Measurements from ENCODE around the gene ZNF716. TPM values are rescaled to one million over a fixed set of nuclear protein-coding genes. Genes with fewer than 3 reads are reported as not detected.
"Not testable (repeated sequence)": the region's sequence is repeated elsewhere in the genome, so short reads cannot be mapped to it uniquely, and the experiment has no call there.

Gene ZNF716
- total RNA-seq, 1 experiment from 2014 or later = not detected

GRCh38 chr7:57437581-57437980, 12.4 kb upstream of the ZNF716 start:
- intact Hi-C loops (cut with micrococcal nuclease; ENCODE audit: unreplicated experiment) = no loop called here
- 0 out of 2 replicates have a peak, but pooled peaks cover 14% of the 10 kb centered on the region for H3K9me3 ChIP-seq

GRCh38 chr7:57438244-57438643, 11.7 kb upstream of the ZNF716 start:
- no peaks in the 10 kb centered on the region for H3K27me3 Mint-ChIP-seq (ENCODE audit: insufficient read depth, unreplicated experiment)
- peaks cover 24% of the 10 kb centered on the region for H3K9me3 Mint-ChIP-seq (ENCODE audit: unreplicated experiment)
- intact Hi-C loops (cut with micrococcal nuclease; ENCODE audit: unreplicated experiment) = no loop called here
- BruUV-seq (replicated peaks) = no TSS peak
- TF ChIP-seq CTCF (IDR thresholded peaks at IDR 0.05; ENCODE audit: insufficient read depth in 1 of 2, low read depth in 1 of 2, low read length in 1 of 2, severe bottlenecking in 1 of 2, unreplicated experiment in 1 of 2) = no peak
- Histone ChIP-seq H3K9me3 (0 out of 2 replicates have a peak, but pooled peaks cover 12% of the 10 kb centered on the region), H3K27me3 (replicated peaks; ENCODE audit: control insufficient read depth, insufficient read depth, low read length) (no peaks in the 10 kb centered on the region), H3K4me1 (no peaks in the 10 kb centered on the region), H3K4me3 (ENCODE audit: low read depth, low read length) (no peak overlapping the region), H3K36me3 (ENCODE audit: control insufficient read depth, insufficient read depth, low read length) (no peaks in the 10 kb centered on the region)
- H3K36me3 Mint-ChIP-seq (ENCODE audit: insufficient read depth, unreplicated experiment) = no peaks in the 10 kb centered on the region
- H3K4me1 Mint-ChIP-seq (ENCODE audit: low read depth, unreplicated experiment) = no peaks in the 10 kb centered on the region
- ChIA-PET POLR2A (no interaction called here), CTCF (no interaction called here)
- H3K4me3 Mint-ChIP-seq (ENCODE audit: unreplicated experiment) = no peak overlapping the region
- no peak for DNase-seq
- H3K27ac Mint-ChIP-seq (ENCODE audit: unreplicated experiment) = no peak overlapping the region

More at GRCh38 chr7:57437581-57437980, 12.4 kb upstream of the ZNF716 start:
- TF ChIP-seq CTCF (IDR thresholded peaks at IDR 0.05; ENCODE audit: insufficient read depth in 1 of 2, low read depth in 1 of 2, low read length in 1 of 2, severe bottlenecking in 1 of 2, unreplicated experiment in 1 of 2) = no peak
- Mint-ChIP-seq H3K27ac (ENCODE audit: unreplicated experiment) (no peak overlapping the region), H3K27me3 (ENCODE audit: insufficient read depth, unreplicated experiment) (no peaks in the 10 kb centered on the region), H3K36me3 (ENCODE audit: insufficient read depth, unreplicated experiment) (no peaks in the 10 kb centered on the region), H3K9me3 (ENCODE audit: unreplicated experiment) (peaks cover 24% of the 10 kb centered on the region), H3K4me3 (ENCODE audit: unreplicated experiment) (no peak overlapping the region), H3K4me1 (ENCODE audit: low read depth, unreplicated experiment) (no peaks in the 10 kb centered on the region)
- Histone ChIP-seq H3K36me3 (ENCODE audit: control insufficient read depth, insufficient read depth, low read length) (no peaks in the 10 kb centered on the region), H3K27me3 (replicated peaks; ENCODE audit: control insufficient read depth, insufficient read depth, low read length) (no peaks in the 10 kb centered on the region), H3K4me1 (no peaks in the 10 kb centered on the region), H3K4me3 (ENCODE audit: low read depth, low read length) (no peak overlapping the region)
- no TSS peak for BruUV-seq (replicated peaks)
- POLR2A ChIA-PET = no interaction called here
- CTCF ChIA-PET = no interaction called here
- no peak for DNase-seq

- H3K27me3 ChIP-seq (replicated peaks; ENCODE audit: control insufficient read depth, insufficient read depth, low read length) = no peaks in the 10 kb centered on the region
- ChIA-PET CTCF (no interaction called here), POLR2A (no interaction called here)
- TF ChIP-seq CTCF (IDR thresholded peaks at IDR 0.05; ENCODE audit: insufficient read depth in 1 of 2, low read depth in 1 of 2, low read length in 1 of 2, severe bottlenecking in 1 of 2, unreplicated experiment in 1 of 2) = no peak
- no peaks in the 10 kb centered on the region for H3K36me3 ChIP-seq (ENCODE audit: control insufficient read depth, insufficient read depth, low read length)
- H3K4me1 ChIP-seq = no peaks in the 10 kb centered on the region
- no peaks in the 10 kb centered on the region for H3K27me3 Mint-ChIP-seq (ENCODE audit: insufficient read depth, unreplicated experiment)
- no peak overlapping the region for H3K4me3 Mint-ChIP-seq (ENCODE audit: unreplicated experiment)
- H3K9me3 Mint-ChIP-seq (ENCODE audit: unreplicated experiment) = peaks cover 31% of the 10 kb centered on the region
- no peaks in the 10 kb centered on the region for H3K4me1 Mint-ChIP-seq (ENCODE audit: low read depth, unreplicated experiment)
- BruUV-seq (replicated peaks) = no TSS peak
- no peak for DNase-seq
- intact Hi-C loops (cut with micrococcal nuclease; ENCODE audit: unreplicated experiment) = no loop called here
- H3K9me3 ChIP-seq = peaks cover 6% of the 10 kb centered on the region; the same call in 1 of the 2 replicates
- no peak overlapping the region for H3K4me3 ChIP-seq (ENCODE audit: low read depth, low read length)
- H3K36me3 Mint-ChIP-seq (ENCODE audit: insufficient read depth, unreplicated experiment) = no peaks in the 10 kb centered on the region
- no peak overlapping the region for H3K27ac Mint-ChIP-seq (ENCODE audit: unreplicated experiment)
These were observed 6.4 kb upstream of the ZNF716 start for GRCh38 chr7:57443567-57443966.

GRCh38 chr7:57469186-57469828, 19.3 kb downstream of the ZNF716 start:
- CTCF ChIA-PET; H3K4me3 Mint-ChIP-seq (ENCODE audit: unreplicated experiment); H3K36me3 ChIP-seq (ENCODE audit: control insufficient read depth, insufficient read depth, low read length); H3K4me1 ChIP-seq; H3K36me3 Mint-ChIP-seq (ENCODE audit: insufficient read depth, unreplicated experiment); intact Hi-C loops (cut with micrococcal nuclease; ENCODE audit: unreplicated experiment); DNase-seq; H3K4me3 ChIP-seq (ENCODE audit: low read depth, low read length); H3K27me3 Mint-ChIP-seq (ENCODE audit: insufficient read depth, unreplicated experiment); POLR2A ChIA-PET; BruUV-seq (replicated peaks); H3K4me1 Mint-ChIP-seq (ENCODE audit: low read depth, unreplicated experiment); H3K27ac Mint-ChIP-seq (ENCODE audit: unreplicated experiment); H3K27me3 ChIP-seq (replicated peaks; ENCODE audit: control insufficient read depth, insufficient read depth, low read length): not testable (repeated sequence)
- H3K9me3 Mint-ChIP-seq (ENCODE audit: unreplicated experiment) = peaks cover 20% of the 10 kb centered on the region
- peaks cover 42% of the 10 kb centered on the region for H3K9me3 ChIP-seq

All from Caco-2 (cell line).